RWPE1 (cell line): ENCODE data around the gene KIRREL3.

Experiments
- CTCF ChIA-PET: fragments of 350-600 bp; sonication (Branson Sonifier 250); formaldehyde crosslinking; extraction: SDS; loops from one replicate; lab custom pipeline; 2021; lab: Yijun Ruan, JAX
- POLR2A ChIA-PET: fragments of 400-600 bp; formaldehyde crosslinking; extraction: SDS; loops from one replicate; lab custom pipeline; 2020; ENCODE audit warnings: antibody characterized with exemption; ENCODE audit not compliant: low non-redundant PET; lab: Yijun Ruan, JAX
- DNase-seq: peaks from one replicate; pipeline ENCODE4 v3.0.0; 2012; ENCODE audit warnings: low spot score
- H3K27ac ChIP-seq: fragments of 450-650 bp; 2 replicates; pipeline ENCODE4 v1.5.1; 2017
- TF ChIP-seq, protein P1 (sequence below): fragments of 450-650 bp; conservative IDR thresholded peaks from 2 replicates; pipeline ENCODE4 v1.5.1; 2017; ENCODE audit warnings: low read depth, mild to moderate bottlenecking

KIRREL3 gene

GRCh38 chr11:126791991-126792390 is 208.6 kb downstream of the KIRREL3 start:
- CTCF ChIA-PET: no interaction called here
- POLR2A ChIA-PET: no interaction called here
- TF ChIP-seq, protein P1, sequence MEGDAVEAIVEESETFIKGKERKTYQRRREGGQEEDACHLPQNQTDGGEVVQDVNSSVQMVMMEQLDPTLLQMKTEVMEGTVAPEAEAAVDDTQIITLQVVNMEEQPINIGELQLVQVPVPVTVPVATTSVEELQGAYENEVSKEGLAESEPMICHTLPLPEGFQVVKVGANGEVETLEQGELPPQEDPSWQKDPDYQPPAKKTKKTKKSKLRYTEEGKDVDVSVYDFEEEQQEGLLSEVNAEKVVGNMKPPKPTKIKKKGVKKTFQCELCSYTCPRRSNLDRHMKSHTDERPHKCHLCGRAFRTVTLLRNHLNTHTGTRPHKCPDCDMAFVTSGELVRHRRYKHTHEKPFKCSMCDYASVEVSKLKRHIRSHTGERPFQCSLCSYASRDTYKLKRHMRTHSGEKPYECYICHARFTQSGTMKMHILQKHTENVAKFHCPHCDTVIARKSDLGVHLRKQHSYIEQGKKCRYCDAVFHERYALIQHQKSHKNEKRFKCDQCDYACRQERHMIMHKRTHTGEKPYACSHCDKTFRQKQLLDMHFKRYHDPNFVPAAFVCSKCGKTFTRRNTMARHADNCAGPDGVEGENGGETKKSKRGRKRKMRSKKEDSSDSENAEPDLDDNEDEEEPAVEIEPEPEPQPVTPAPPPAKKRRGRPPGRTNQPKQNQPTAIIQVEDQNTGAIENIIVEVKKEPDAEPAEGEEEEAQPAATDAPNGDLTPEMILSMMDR: no peak
- no peak overlapping the region for H3K27ac ChIP-seq
- no peak for DNase-seq

GRCh38 chr11:126791446-126791845 is 209.1 kb downstream of the KIRREL3 start:
- no peak overlapping the region for H3K27ac ChIP-seq
- CTCF ChIA-PET: no interaction called here

GRCh38 chr11:126790550-126791081 is 210.0 kb downstream of the KIRREL3 start:
- CTCF ChIA-PET: no interaction called here
- H3K27ac ChIP-seq: no peak overlapping the region
- DNase-seq: no peak
- TF ChIP-seq, protein P1: no peak
- POLR2A ChIA-PET: no interaction called here

More at GRCh38 chr11:126791446-126791845, 209.1 kb downstream of the KIRREL3 start:
- TF ChIP-seq, protein P1: no peak
- POLR2A ChIA-PET: no interaction called here
- no peak for DNase-seq

DNA sequence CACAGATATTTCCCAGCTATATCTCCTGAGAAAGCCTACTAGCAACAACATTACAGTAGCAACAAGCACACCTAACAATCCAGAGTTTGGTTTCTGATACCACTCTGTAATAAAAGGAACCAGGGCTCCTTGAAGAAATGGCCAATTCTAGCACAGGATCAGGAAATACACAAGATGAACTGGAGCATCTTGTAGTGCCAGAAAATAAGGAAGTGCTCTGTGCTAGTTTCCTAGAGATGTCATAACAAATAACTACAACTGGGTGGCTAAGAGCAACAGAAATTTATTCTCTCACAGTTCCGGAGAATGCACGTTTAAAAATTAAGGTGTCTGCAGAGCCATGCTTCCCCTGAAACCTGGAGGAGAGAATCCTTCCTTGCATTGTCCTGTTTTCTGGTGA is 217.8 kb downstream of the KIRREL3 start:
- ChIA-PET POLR2A (no interaction called here), CTCF (no interaction called here)
- TF ChIP-seq, protein P1: no peak
- no peak for DNase-seq
- H3K27ac ChIP-seq: no peak overlapping the region

DNA sequence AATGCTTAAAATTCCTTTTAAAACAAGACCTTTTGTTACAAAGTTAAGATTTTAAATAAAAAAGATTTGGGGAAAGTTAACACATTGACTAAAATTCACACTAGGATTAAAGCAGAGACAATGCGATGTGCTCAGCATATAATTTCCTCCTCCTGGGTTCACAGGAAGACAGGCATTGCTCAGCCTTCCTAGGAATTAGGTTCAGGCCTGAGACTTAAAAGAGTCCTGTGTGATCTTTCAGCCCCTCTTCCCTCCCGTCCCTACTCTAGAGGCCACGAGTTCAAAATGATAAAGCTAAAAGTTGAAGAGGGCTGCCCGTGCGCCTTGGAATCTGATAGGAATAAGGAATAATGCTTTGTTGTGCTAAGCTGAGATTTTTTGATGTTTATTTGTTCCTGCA is 218.6 kb downstream of the KIRREL3 start:
- DNase-seq: no peak
- ChIA-PET CTCF (no interaction called here), POLR2A (no interaction called here)
- TF ChIP-seq, protein P1: no peak
- no peak overlapping the region for H3K27ac ChIP-seq

- TF ChIP-seq, protein P1: no peak
- ChIA-PET POLR2A (no interaction called here), CTCF (no interaction called here)
- no peak overlapping the region for H3K27ac ChIP-seq
- DNase-seq: no peak
Observed at GRCh38 chr11:126776119-126776518, 224.5 kb downstream of the KIRREL3 start.
